ENCODE results near the gene STK26. TPM values are rescaled to one million over a fixed set of nuclear protein-coding genes. Genes with fewer than 3 reads are reported as not detected.

The STK26 gene
- total and polyA plus RNA-seq, 2 of the 13 experiments (the other 11 are each of a cell fraction or from before 2014, with no cell fraction given): 16.9 to 47.9 TPM

DNA sequence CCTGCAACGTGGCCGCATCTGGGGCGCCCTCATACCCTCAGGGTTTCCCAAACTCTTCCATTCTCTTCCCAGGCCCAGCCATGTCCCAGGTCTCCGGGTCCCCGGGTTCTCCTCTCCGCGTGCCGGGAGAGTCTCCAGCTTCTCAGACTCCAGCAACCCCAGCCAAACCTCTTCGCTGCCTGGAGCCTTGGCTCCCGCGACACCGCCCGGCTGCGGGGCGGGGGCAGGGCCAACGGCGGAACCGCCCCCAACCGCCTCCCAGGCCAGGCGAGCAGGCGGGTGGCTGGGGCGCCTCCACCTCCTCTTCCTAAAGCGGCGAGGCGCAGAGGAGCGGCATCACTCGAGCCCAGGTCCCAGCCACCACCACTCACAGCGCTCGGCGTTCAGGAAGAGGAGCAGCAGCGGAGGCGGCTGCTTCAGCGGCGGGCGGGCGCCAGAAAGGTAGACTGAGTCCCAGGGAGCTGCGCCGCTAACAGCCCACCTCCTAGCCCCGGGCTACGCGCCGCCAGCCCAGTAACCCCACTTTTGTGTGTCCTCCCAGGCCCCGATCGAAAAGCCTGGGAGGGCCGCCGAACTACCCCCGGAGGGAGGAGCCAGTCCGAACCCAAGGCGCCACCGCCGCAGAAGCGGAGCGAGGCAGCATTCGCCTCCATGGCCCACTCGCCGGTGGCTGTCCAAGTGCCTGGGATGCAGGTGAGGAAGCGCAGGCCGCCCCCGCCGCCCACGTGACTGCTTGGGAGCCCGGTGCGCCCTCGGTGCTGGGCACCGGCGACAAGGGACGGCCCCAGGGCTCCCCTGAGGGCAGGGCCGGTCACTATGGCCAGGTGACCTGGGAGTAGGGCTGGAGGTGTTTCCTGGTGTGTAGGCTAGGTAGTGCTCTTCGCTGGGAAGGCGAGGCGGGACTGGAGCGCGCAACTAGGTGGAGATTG is at the start of gene STK26 (continued):
- TF ChIP-seq ZNF124 (CRISPR knock-in tag; IDR thresholded peaks at IDR 0.05) (no peak), ZNF496 (CRISPR knock-in tag; IDR thresholded peaks at IDR 0.05; ENCODE audit: insufficient replicate concordance) (no peak), ZNF383 (CRISPR knock-in tag; IDR thresholded peaks at IDR 0.05; ENCODE audit: borderline replicate concordance) (no peak), GLI4 (CRISPR knock-in tag; IDR thresholded peaks at IDR 0.05; ENCODE audit: borderline replicate concordance) (no peak), KLF6 (CRISPR knock-in tag; IDR thresholded peaks at IDR 0.05) (no peak), PLRG1 (conservative IDR thresholded peaks at IDR 0.05) (no peak), THAP9 (CRISPR knock-in tag; IDR thresholded peaks at IDR 0.05; ENCODE audit: borderline replicate concordance) (0 out of 2 replicates have a peak, but pooled peaks have one; percentile 46), HNF4A (CRISPR knock-in tag; IDR thresholded peaks at IDR 0.05) (no peak), CREB1 (IDR thresholded peaks at IDR 0.05) (no peak), CREB1 (CRISPR knock-in tag; IDR thresholded peaks at IDR 0.05) (no peak), ZNF773 (CRISPR knock-in tag; IDR thresholded peaks at IDR 0.05; ENCODE audit: borderline replicate concordance) (no peak), ZNF703 (CRISPR knock-in tag; IDR thresholded peaks at IDR 0.05; ENCODE audit: borderline replicate concordance) (no peak), POLR2AphosphoS2 (IDR thresholded peaks at IDR 0.05; ENCODE audit: low read depth, low read length) (no peak), DR1 (CRISPR knock-in tag; IDR thresholded peaks at IDR 0.05) (0 out of 2 replicates have a peak, but pooled peaks have one; percentile 25), MED8 (CRISPR knock-in tag; IDR thresholded peaks at IDR 0.05; ENCODE audit: insufficient replicate concordance) (no peak)
- TF ChIP-seq, protein P1, sequence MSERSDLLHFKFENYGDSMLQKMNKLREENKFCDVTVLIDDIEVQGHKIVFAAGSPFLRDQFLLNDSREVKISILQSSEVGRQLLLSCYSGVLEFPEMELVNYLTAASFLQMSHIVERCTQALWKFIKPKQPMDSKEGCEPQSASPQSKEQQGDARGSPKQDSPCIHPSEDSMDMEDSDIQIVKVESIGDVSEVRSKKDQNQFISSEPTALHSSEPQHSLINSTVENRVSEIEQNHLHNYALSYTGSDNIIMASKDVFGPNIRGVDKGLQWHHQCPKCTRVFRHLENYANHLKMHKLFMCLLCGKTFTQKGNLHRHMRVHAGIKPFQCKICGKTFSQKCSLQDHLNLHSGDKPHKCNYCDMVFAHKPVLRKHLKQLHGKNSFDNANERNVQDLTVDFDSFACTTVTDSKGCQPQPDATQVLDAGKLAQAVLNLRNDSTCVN (CRISPR knock-in tag; IDR thresholded peaks at IDR 0.05; ENCODE audit: borderline replicate concordance): peak; percentile 14; the same call in 1 of the 2 replicates
- TF ChIP-seq, protein P2, sequence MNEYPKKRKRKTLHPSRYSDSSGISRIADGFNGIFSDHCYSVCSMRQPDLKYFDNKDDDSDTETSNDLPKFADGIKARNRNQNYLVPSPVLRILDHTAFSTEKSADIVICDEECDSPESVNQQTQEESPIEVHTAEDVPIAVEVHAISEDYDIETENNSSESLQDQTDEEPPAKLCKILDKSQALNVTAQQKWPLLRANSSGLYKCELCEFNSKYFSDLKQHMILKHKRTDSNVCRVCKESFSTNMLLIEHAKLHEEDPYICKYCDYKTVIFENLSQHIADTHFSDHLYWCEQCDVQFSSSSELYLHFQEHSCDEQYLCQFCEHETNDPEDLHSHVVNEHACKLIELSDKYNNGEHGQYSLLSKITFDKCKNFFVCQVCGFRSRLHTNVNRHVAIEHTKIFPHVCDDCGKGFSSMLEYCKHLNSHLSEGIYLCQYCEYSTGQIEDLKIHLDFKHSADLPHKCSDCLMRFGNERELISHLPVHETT (CRISPR knock-in tag; conservative IDR thresholded peaks at IDR 0.05): no peak; the same call in 1 of the 2 replicates
- TF ChIP-seq, protein P3, sequence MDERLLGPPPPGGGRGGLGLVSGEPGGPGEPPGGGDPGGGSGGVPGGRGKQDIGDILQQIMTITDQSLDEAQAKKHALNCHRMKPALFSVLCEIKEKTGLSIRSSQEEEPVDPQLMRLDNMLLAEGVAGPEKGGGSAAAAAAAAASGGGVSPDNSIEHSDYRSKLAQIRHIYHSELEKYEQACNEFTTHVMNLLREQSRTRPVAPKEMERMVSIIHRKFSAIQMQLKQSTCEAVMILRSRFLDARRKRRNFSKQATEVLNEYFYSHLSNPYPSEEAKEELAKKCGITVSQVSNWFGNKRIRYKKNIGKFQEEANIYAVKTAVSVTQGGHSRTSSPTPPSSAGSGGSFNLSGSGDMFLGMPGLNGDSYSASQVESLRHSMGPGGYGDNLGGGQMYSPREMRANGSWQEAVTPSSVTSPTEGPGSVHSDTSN (CRISPR knock-in tag; IDR thresholded peaks at IDR 0.05): no peak
- TF ChIP-seq, protein P4, sequence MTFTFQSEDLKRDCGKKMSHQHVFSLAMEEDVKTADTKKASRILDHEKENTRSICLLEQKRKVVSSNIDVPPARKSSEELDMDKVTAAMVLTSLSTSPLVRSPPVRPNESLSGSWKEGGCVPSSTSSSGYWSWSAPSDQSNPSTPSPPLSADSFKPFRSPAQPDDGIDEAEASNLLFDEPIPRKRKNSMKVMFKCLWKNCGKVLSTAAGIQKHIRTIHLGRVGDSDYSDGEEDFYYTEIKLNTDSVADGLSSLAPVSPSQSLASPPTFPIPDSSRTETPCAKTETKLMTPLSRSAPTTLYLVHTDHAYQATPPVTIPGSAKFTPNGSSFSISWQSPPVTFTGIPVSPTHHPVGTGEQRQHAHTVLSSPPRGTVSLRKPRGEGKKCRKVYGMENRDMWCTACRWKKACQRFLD (CRISPR knock-in tag; IDR thresholded peaks at IDR 0.05; ENCODE audit: borderline replicate concordance): no peak
- TF ChIP-seq, protein P5, sequence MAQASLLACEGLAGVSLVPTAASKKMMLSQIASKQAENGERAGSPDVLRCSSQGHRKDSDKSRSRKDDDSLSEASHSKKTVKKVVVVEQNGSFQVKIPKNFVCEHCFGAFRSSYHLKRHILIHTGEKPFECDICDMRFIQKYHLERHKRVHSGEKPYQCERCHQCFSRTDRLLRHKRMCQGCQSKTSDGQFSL (CRISPR knock-in tag; IDR thresholded peaks at IDR 0.05): peak; percentile 40; the same call in 1 of the 2 replicates
